ENCODE data around the gene RHEBL1.
A peak's percentile ranks its signal among the peaks of the same experiment; 100 is the strongest.

DNA sequence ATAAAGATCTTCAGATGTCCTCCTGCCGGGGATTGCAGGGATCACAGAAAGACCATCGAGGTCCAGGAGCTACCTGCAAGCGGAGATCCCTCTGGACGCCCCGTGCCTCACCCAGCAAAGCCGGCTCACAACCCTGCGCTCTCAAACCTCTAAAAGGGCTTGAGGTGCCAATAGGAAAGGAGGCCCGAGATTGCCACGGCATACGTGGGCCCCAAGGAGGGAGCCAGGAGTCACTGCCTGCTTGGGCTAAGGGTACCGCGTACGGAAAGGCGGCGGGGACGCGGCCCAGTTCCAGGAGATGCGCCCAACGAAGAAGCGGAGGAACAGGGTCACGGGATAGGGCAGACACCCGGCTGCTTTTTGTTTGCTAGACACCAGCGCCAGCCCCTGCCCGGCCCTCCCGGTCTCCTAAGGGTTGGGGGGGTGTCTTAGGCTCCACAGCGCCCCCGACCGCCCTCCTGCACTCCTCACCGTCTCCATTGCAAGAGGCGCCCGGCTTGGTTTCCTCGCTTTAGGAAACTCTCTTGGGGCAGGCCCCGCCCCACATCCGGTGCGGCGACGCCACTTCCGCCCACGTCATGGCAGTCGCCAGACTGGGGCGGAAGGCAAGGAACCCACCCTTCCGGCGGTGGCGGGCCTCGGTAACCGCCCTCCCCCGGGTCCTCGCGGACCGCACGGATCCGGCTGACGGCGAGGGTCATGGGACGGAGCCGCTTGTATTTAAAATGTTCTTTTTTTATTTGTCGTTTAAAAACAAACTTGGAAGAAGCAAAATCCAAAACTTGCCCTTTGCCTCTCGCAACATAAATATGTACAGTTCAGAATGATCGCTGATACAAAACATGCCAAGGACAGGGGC is 51.3 kb downstream of the RHEBL1 start, which contains the start of gene PRKAG1:
- no peak for TF ChIP-seq ZNF274 (IDR thresholded peaks at IDR 0.05; ENCODE audit: borderline replicate concordance, extremely low read depth, low read length)
- TF ChIP-seq, protein P1, sequence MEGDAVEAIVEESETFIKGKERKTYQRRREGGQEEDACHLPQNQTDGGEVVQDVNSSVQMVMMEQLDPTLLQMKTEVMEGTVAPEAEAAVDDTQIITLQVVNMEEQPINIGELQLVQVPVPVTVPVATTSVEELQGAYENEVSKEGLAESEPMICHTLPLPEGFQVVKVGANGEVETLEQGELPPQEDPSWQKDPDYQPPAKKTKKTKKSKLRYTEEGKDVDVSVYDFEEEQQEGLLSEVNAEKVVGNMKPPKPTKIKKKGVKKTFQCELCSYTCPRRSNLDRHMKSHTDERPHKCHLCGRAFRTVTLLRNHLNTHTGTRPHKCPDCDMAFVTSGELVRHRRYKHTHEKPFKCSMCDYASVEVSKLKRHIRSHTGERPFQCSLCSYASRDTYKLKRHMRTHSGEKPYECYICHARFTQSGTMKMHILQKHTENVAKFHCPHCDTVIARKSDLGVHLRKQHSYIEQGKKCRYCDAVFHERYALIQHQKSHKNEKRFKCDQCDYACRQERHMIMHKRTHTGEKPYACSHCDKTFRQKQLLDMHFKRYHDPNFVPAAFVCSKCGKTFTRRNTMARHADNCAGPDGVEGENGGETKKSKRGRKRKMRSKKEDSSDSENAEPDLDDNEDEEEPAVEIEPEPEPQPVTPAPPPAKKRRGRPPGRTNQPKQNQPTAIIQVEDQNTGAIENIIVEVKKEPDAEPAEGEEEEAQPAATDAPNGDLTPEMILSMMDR (IDR thresholded peaks at IDR 0.05; ENCODE audit: control extremely low read depth in 1 of 3, insufficient read depth in 1 of 3, low read depth in 1 of 3, low read length in 3 of 3), result peak; percentile 51 to 66 (median 64)
- TF ChIP-seq CHD2 (IDR thresholded peaks at IDR 0.05; ENCODE audit: low read length), result no peak
- TF ChIP-seq ASH2L (IDR thresholded peaks at IDR 0.05; ENCODE audit: low read length), result peak; percentile 69
- TF ChIP-seq, protein P2, sequence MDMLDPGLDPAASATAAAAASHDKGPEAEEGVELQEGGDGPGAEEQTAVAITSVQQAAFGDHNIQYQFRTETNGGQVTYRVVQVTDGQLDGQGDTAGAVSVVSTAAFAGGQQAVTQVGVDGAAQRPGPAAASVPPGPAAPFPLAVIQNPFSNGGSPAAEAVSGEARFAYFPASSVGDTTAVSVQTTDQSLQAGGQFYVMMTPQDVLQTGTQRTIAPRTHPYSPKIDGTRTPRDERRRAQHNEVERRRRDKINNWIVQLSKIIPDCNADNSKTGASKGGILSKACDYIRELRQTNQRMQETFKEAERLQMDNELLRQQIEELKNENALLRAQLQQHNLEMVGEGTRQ (IDR thresholded peaks at IDR 0.05; ENCODE audit: low read length), result no peak
- peak in 1 of 2 experiments; percentile 48; a peak in 1 of 3 replicates for TF ChIP-seq EP300 (IDR thresholded peaks at IDR 0.05; ENCODE audit: borderline replicate concordance in 1 of 2, low read depth in 2 of 2, low read length in 2 of 2)
- TF ChIP-seq CTBP2 (IDR thresholded peaks at IDR 0.05; ENCODE audit: borderline replicate concordance, insufficient read depth, insufficient read length, low read length), result no peak
- peak; percentile 90 to 96 for TF ChIP-seq POLR2A (IDR thresholded peaks at IDR 0.05; ENCODE audit: control extremely low read depth in 1 of 2, low read depth in 2 of 2, low read length in 2 of 2)

Measured in H1 (cell line).